Thyroid gland (tissue), 4 donors: ENCODE measurements around the gene TMEM242.

Source experiments
- CTCF ChIP-seq, 6 experiments: fragments of 200-600 bp in 3 of 6; fragments of 450-650 bp in 3 of 6; sonication (generic) in 3 of 6; IDR thresholded peaks; one replicate each; pipeline ENCODE4 v1.5.1; 2016 to 2019; ENCODE audit warnings: antibody characterized with exemption in 6 of 6, mild to moderate bottlenecking in 2 of 6, inconsistent platforms in 1 of 6, moderate library complexity in 1 of 6
- POLR2A ChIP-seq, 2 donors: fragments of 450-650 bp; IDR thresholded peaks; one replicate each; pipeline ENCODE4 v1.6.1; 2017; ENCODE audit warnings: antibody characterized with exemption in 2 of 2, mild to moderate bottlenecking in 2 of 2, moderate library complexity in 1 of 2

- TF ChIP-seq CTCF (IDR thresholded peaks at IDR 0.05) (no peak), POLR2A (IDR thresholded peaks at IDR 0.05) (no peak)
Observed at GRCh38 chr6:157370755-157371154, 47.4 kb upstream of the TMEM242 start.
